HG03095 (cell line): ENCODE measurements around the gene NACAD.
"Not testable (repeated sequence)": the region's sequence is repeated elsewhere in the genome, so short reads cannot be mapped to it uniquely, and the experiment has no call there.

Experiments
- ATAC-seq: cut with Tn5 transposase; IDR thresholded peaks from one replicate; pipeline ENCODE4 v1.9.1; 2021; ENCODE audit warnings: moderate library complexity; ENCODE audit not compliant: unreplicated experiment

The NACAD gene

DNA sequence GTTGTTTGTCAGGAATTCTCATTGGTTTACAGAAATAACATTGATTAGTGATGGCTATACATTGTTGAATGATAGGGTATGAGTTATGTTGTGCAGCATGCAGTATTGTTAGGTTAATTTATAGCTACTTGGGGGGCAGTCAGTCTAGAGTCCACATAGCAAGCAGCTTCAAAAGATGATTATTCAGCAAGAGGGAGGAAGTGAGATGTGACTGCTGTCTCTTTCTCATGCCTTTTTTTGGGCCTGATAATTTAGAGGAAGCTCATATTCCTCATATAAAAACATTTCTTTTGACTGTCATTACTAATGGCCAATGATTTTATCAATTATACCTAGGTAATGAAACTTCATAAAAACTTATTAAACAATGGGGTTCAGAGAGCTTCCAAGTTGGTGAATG is 26.2 kb upstream of the NACAD start:
- ATAC-seq: no peak

DNA sequence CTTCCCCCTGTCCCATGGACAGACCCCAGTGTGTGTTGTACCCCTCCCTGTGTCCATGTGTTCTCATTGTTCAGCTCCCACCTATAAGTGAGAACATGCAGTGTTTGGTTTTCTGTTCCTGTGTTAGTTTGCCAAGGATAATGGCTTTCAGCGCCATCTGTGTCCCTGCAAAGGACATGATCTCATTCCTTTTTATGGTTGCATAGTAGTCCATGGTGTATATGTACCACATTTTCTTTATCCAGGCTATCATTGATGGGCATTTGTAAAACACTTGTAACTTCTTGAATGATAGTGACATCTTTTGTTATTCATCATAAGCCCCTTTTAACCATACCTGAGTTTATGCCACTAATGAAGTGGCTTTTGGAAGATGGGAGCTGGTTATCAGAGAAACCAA is 25.5 kb upstream of the NACAD start:
- ATAC-seq: not testable (repeated sequence)

DNA sequence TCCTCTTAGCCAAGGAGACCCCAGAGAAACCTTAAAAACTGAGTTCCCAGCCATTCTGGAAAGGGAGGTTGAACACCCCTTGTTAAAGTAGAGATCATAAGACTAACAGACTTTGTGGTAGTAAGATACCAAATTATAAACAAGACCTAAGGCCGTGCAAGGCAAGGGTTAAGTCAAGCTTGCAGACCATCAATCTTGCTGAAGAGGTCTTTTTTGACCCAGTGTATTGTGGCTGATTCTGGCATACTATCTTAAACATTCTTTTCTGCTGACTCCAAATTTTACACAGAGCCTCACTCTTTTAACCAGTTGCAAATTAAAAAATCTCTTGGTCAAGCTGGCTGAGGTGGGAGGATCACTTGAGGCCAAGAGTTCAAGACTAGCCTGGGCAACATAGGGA is 23.9 kb upstream of the NACAD start:
- ATAC-seq: no peak

DNA sequence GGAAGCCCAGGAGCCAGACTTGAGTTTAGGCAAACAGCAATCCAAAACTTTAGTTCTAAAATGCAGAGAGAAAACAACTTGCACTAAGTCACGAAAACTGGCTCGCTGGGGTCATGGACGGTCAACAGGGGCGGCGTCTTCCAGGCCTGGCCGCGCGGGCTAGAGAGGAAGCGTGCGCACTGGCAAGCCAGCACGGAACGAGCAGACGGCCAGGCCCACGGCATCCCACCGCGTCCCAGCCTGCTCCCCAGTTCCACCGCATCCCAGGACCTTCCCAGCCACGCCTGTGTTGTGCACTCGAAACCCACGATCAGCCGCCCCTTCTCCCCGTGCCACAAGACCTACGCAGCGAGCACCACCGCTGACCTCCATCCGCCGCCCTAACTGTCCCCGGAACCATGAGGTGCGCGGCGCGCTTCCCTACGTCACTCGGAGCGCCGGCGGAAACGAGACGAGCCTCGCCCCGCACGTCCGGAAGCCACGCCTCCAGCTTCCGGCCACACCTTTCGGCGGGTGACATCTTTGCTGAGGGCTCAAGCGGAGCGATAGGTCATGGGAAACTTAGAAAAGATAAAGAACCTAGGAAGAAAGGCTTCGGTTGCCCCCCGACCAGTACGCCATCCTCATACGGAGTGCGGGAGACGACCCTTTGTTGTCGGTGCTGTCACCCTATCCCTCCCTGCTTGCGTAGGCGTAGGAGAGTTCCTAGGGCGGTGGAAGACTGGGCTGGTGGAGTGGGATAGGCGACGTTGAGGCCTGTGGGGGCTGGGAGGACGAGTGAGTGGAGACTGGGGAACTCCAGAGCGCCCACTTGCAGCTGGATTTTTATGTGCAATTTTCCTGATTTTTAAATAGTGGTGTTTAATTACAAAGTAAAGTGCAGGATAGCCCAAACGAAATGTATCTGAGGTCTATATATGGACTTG is 22.8 kb upstream of the NACAD start, which contains the start of gene TBRG4:
Gene TBRG4, minus strand, starts transcription at position 400 of the 926 bp plus-strand sequence. CDS start 2,460 bp downstream, outside the sequence.
- peak; percentile 95 for ATAC-seq

DNA sequence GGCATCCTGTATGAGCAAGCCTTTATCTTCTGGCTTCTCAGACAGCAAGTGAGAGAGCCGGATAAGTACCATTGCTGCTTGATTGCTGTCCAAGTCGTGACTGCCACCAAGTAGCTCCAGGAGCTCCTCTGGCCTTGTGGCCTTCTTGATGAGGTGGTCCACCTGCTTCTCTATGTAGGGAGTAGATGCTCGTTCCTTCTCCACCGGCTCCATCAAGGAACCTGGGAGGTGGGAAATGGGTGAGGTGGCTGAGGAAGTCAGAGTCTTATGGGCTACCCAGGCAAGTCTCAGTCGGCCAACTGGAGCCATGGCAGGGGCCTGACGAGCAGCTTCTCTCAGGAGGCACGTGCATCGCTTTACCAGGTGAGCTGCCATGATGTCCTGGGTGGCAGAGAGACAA is 20.1 kb upstream of the NACAD start:
- no peak for ATAC-seq

DNA sequence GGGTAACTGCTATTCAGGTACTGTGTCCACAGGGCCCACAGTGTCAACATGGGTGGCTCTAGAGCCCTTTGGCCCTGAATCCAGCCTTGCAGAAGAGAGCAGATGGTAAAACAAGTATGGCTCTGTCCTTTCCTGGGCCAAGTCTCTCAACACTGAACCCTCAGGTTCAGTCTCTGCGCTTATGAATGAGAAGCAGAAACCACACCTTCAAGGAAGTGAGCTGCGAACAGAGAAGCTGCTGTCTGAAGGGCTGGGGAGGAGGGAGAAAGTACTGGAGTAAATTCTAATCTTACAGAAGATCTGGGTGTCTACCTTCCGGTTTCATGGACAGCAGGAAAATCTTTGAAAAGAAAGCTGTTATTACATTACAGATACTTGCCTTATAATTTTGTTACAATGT is 18.6 kb upstream of the NACAD start:
- ATAC-seq: no peak

DNA sequence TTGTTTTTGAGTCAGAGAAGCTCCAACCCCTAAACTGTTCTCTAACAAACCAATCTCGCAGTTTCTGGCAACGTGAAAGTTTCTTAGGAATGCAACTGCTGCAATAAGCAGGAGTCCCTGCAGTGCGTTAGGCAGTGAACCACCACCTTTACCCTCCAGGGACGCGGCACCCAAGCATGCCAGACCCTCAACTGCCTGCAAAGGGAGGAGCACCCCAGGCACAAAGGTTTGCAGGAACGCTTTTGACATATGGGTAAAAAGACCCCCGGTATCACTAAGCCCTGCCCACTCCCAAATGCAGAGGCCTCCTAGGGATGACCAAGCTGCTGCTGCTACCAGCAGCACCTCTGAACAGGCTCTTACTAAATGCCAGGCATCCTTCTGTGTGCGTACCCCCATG is 18.1 kb upstream of the NACAD start:
- ATAC-seq: no peak

DNA sequence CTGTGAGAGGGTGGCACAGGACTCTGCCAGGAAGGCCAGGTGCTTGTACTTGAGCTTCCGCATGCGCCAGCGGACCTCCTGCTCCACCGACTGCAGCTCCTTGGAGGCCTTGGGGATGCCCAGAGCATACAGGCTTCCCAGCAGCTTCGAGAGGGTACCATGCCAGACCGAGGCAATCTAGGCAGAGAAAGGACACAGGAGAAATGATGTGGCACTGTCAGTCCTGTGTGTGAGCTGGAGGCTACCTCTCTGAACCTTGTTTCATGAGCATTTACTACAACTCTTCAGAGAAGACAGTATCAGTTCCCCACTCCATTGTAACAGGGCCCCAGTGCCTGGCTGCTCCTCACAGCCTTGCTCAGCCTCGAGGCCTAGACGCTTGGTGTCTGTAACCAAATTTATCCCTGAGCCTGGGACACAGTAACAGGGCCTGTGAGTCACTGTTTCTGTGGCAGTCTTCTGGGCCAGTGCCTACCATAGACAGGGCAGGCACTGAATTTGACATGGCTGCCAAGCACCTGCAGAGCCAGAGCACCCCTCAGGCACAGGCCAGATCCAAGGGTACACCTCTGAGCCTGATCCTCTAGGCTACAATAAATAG is 16.9 kb upstream of the NACAD start:
- no peak for ATAC-seq

DNA sequence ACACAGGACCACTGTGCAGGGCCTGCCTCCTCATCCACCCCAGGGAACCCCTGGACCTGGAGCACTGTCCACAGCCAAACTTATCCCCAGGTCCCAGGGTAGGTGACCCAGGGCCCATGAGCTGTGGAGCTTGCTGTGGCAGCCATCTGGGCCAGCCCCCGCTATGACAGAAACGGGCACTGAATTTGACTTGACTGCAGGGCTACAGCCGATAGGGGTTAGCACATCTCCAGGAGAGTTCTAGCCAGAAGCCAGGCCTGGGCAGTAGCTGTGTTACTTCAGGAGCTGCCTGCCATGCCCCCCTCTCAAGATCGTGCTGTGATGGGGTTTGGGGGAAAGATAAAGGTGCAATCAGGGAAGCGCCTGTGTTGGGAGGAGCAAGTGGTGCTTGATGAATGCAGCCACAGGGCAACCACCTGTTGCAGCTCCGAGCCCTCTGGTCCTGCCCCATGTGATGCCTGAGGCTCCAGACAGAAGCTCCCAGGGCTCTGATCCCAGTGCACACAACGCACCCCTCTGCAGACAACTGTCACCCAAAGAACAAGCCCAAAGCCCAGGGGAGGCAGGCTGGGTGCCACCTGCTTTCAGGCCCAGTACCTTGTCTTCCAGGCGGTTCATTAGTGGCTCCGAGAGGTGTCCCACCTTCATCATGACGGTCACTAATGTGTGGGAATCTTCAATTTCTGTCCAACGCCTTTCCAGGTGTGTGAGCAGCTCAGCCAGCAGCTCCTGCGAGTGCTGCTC is 16.2 kb upstream of the NACAD start:
- ATAC-seq: no peak

DNA sequence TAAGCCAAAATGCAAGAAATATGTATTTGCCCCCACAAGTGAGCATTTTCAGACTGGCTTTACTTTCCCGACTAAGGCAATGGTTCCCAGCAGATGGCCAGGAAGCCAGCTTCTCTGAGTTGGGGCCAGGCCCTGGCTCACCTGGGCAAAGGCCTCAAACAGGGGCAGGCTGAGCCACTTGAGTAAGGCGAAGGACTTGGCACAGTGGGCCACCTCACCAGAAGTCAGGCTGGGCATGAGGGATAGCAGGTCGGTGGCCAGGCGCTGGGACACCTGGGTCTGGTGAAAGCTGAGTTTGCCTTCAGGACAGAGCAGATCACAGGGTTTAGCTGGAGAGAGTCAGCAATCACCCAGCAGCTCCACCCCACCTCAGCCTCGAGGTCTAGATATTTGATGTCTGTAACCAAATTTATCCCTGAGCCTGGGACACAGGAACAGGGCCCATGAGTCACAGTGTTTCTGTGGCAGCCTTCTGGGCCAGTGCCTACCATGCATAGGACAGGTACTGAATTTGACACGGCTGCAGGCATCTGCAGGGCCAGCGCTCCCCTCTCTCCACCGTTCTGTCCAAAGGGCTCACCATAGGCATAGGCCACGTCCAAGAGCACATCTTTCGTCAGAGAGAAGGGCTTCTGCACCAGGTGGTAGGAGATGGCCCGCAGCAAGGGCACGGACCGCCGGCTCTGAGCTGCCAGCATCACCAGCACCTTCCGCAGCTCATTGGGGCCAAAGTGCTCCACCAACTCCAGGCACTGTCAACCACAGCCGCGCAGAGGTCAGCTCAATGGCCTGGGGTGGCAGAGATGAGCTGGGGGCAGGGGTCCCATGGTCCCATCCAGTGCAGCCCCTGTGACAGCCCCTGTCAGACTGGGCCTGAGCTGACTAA is 15.4 kb upstream of the NACAD start:
- no peak for ATAC-seq

DNA sequence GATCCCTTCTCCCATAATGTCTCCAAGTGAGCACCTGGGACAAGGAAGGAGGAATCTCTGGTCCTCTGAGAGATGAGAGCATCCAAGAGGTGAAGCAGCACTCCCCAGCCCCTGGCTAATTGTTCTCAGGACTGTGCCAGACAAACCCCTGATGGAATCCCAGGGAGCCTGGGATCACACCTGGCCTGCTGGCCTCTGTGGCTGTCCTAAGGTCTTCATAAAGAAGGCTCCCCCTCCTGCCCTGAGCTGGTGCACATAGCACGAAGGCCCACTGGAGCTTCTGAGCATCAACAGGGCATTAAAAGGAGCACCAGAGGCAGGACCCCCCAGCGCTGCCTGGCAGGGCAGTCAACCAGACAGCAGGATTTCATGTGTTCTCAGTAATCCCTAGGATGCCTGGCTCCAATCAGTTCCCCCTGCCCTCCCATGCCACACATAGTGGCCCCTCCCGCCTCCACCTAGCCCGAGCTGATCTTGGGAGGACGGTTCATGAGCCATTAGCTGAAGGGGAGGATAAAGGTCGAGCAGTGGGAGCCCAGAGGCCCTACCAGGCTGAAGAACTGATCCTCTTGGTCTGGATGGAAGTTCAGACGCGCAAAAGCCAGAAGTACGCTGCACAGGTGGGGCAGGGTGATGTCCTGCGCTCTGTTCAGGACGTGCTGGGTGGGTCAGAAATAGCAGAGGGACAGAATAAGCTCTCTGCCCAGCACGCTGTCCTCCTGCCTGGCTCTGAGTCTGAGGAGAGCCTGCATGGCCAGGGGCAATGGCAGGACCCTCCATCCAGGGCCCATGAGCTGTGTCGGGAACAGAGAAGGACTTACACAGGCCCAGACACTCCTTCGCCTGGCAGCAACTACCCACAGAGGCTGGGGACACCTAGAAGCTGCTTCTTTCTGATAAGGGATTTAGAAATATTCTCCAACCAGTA is 14.3 kb upstream of the NACAD start:
- ATAC-seq: no peak

DNA sequence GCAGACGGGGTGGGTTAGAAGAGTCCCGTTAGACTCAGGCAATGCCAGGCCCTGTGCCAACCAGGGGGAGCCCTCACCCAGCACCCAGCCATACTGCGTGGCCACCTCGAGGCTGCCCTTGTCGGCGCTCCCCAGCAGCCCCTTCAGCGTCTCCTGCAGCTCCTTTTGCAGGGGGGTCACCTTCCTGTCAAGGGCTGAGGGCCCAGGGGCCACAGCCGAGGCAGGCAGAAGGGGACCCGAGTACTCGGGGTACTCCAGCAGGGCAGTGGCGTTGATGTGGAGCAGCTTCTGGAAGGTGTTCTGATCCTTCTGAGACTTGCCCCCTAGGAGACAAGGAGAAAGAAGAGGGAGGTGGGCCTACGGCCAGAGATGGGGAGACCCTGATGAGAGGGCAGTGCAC is 13.0 kb upstream of the NACAD start:
- no peak for ATAC-seq

DNA sequence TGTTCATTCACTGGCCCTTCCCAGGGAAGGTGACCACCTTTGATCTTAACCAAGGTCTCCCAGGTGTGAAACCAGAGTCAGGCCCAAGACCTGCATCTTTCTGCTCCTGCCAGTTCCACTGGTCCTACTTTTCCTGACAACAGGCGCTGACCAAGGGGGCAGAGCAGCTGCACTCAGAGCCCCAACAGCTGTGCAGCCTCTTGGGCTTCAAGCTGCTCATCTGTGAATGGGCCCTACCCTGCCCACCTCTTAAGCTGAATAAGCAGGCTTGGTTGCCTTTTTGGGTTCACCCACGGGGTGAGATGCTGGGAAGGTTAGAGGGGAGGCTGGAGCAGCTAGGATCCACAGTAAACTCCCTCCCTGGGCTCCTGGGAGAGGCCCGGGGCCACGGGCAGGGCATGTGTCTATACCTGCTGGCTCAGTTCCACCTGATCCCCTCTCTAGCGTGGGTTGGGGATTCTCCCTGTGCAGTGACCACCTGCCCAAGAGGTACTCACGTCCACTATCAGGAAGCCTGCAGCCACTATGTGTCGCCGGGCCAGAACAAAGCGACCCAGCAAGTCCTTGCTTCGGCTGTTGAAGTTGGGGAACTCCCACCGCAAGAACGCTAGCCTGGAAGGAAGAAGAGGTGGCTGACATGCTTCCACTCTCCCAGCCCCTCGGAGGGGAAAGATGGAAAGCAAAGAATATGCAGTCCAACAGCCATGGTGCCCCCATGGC is 12.2 kb upstream of the NACAD start:
- no peak for ATAC-seq

DNA sequence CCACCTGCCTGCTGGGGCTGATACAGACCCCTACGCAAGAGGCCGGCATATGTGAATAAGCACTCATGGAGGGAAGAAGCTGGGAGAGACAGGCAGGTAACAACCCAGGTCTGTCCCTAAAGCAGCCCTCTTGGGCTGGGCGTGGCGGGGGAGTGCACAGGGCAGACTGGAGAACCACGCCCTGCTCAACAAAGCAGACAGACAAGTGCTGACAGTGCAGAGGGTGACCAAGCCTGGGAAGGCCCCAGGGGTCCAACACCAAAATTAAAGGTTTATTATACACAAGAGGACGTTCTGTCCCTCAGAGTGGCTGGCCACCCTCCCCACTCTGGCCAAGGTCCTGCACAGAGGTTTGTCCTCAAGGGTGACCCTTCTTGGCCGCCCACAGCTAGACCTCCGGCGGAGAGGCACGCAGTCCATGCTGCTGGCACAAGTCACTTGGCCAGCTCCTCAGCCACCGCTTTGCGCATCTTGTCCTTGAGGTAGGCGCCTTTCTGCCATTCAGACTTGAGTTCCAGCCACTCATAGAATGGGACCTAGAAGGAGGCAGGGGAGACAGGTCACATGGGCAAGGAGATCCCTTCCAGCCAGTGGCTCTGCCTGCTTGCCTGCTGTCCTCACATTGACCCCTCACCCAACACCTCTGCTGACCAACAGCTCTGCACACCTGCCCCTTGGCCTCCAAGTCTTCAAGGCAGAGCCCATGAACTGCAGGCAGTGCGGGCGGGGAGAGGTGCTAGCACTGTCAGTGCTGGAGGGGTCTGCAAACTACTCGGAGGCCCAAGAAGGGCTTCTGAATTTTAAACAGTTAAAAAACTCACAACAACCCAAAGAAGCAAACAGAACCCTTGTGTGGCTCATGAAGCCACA is 11.4 kb upstream of the NACAD start:
- ATAC-seq: no peak

DNA sequence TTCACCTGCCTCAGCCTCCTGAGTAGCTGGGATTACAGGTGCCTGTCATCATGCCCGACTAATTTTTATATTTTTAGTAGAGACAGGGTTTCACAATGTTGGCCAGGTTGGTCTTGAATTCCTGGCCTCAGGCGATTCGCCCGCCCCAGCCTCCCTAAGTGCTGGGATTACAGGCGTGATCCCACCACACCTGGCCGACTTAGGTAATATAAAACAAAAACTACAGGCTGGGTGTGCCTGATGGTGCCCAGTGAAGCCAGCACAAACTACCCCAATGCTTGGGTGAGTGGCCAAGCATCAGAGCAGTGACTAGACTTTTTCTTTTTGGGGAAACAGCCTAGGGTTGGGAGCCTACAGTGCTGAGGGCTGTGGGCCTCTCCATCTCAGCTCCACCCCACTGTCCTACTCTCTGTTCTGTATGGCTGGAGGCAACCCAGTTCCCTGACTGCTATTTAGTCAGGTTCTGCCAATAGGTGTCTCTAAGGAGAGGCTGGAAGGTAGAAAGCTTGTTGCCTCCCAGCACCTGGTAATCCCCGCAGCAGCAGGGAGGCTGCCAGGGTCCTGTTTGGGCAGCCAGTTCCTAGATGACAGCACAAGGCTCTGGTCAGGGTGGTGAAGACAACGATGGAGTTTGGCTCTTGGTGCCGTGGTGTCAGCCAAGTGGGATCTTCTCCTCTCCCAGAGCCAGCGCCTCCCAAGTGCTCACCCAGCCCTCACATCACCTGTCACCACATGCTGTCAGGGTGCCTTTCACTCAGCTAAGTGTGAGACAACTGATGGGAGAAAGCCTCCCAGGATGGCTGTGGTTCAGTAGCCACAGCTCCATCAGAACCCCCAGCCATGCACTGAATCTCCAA is 10.4 kb upstream of the NACAD start:
- no peak for ATAC-seq

DNA sequence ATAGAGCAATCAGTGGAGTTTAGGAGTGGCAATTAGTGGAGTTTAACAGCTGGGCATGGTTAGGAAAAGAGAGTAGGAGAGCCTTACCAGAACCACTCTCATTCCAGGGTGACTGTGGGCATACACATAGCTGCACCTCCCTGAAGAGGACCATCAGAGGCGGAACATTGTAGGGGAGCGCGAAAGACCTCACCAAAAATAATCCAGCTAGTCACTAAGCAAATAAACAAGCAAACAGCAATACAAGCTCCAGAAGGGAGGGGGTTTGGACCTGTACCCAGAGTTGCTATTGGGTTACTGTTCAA is 4.1 kb upstream of the NACAD start:
- no peak for ATAC-seq
